Right ventricle myocardium superior (tissue), 1 donor: ENCODE data around the gene GPR18. TPM values are rescaled to one million over a fixed set of nuclear protein-coding genes. Genes with fewer than 3 reads are reported as not detected.

ENCODE experiments used
- ATAC-seq: fragments of 200-7000 bp; cut with Tn5 transposase; one replicate; pipeline ENCODE4 v1.9.1; 2020; ENCODE audit warnings: mild to moderate bottlenecking; ENCODE audit not compliant: poor library complexity
- DNase-seq: peaks from one replicate; pipeline ENCODE4 v3.0.0-alpha.2; 2020
- intact Hi-C: fragments of 100-400 bp; cut with DNase I; formaldehyde crosslinking; loops from one replicate; pipeline ENCODE4 v1.11.2; 2022
- long read RNA-seq: library from polyadenylated mRNA; unstranded; transcript quantifications from one replicate; pipeline ENCODE4 v2.0.0, GENCODE V29; 2021
- total RNA-seq: library from RNA; stranded (reverse); fragmentation: NEBNext Ultra II Directional; extraction: Animal tissue kit (Norgen Biotek cat#: 25700); gene quantifications from one replicate; pipeline ENCODE4 v1.2.1, GENCODE V29; 2021
- donor health status: DM: no; HTN: yes; CAD: no; lungs with severe emphysema.

The GPR18 gene, protein sequence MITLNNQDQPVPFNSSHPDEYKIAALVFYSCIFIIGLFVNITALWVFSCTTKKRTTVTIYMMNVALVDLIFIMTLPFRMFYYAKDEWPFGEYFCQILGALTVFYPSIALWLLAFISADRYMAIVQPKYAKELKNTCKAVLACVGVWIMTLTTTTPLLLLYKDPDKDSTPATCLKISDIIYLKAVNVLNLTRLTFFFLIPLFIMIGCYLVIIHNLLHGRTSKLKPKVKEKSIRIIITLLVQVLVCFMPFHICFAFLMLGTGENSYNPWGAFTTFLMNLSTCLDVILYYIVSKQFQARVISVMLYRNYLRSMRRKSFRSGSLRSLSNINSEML
- not detected for total RNA-seq
- long read RNA-seq = 0 reads

DNA sequence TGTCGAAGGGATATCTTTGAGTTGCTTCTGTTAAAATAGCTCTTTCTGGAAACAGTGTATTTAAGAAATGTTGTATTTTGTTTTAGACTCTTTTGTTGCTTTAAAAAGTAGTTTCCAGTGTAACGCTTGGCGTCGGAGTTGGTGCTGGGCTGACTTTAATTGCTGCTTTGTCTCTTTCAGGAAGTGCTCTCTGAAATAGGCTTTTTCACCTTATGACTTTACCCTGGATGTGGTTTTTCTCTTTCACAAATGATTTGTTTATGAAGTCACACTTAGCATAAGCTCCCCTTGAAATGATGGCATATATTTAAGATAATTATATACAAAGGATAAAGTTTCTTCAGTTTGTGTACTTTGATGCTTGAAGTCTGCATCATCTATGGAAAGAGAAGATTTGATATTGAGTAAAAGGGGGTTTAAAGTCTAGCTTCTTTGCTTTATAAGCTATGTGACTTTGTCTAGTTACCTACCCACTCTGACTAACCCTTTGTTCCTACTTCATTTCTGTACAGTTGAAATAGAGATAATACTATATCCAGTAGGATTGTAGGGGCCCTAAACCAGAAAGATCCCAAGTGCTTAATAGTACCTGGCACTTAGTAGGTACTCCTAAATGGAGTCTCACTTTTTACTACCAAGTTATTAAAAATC, at the start of gene GPR18:
GPR18 (minus strand) TSS at position 170 of the 651 bp plus-strand sequence. CDS start 2,507 bp downstream, outside the sequence.
- ATAC-seq (no peak), DNase-seq (no peak)
- intact Hi-C loops = no loop called here

DNA sequence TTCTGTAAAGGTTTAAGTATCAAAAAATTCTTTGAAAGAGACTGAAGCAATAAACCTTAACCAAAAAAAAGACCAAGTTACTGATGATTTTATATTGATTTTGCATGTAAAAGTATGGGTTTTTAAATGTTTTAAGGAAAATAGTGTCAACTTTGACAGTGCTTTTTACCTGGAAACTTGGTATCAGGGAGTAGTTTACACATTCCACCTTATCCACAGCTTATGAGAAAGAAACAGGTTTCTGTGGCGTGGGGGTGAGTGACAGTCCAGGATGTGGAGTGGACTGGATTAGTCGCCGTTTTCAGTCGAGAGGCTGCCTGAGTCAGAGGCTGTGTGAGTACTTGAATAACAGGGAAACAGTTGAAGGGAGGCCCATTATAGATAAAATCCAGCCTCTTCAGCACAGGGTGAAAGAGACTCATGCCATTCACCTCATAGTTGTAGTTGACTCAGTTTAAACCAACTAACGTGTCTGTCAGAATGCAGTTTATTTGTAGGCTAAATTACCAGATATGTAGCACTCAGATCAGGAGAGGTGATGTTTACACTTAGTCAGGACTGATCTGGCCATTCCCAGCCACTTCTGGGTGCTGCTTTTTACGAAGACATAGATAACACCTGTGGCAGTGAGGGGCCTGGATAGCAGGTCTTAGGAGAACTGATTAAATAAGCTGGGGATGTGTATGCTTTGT, 49.6 kb upstream of the GPR18 start:
- DNase-seq (no peak), ATAC-seq (peak; percentile 19)
- intact Hi-C loops = no loop called here

DNA sequence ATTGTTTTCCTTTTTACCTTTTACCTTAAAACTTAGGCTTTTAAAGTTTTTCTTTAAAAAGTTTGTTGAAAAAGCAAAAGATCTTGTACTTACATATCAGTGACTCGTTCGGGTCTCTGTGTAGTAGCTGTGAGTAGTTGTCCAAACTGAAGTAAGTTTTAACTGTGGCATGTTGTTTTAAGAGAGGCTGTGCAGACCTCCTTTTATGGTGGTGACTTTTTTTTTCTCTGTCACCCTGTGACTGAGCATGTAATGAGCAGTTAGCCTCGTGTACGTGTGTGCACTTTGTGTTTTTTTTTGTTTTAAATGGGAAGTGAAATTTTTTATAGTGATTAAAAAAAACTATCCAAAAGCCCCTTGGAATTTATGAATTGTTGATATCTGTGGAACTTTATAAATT, 49.1 kb upstream of the GPR18 start, which contains the start of gene GPR183:
GPR183 (minus strand) TSS at position 153 of the 400 bp plus-strand sequence. CDS start 11,254 bp downstream, outside the sequence.
- ATAC-seq (peak; percentile 71), DNase-seq (no peak)
- intact Hi-C loops = no loop called here

DNA sequence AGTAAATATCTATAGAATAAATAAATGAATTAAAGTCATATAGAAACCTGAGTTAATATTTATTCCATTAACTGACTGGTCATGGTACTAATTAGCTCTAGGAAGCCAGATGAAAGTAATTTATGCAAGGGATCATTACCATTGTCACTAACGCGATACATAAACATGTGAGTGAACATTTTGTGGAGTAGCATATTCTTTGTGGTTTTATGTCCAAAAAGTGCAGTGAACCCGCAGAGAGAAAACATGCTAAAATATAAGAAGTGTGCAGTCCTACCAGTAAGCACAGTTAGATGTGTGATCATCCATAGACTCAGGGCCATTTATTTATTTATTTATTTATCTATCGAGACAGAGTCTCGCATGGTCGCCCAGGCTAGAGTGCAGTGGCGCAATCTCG, 47.4 kb upstream of the GPR18 start:
- intact Hi-C loops = no loop called here
- no peak for DNase-seq
- no peak for ATAC-seq

DNA sequence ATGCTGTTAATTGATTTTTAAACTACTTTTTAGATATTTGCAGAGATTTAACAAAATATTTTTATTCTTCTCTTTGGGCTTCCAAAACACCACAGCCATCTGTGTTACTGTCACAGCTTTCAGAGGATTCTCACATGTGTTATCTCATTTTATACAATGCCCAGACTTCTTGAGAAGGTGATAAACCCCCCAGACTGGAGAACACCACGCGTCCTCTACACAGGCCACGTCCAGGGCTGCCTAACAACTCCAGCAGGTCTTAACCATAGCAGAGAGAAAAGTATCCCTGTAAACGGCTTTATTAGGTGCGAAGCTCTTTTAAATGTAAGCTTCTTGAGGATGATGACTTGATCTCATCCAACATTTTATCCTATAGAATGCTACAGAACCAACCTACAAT, 47.0 kb upstream of the GPR18 start:
- intact Hi-C loops = no loop called here
- DNase-seq (no peak), ATAC-seq (no peak)

DNA sequence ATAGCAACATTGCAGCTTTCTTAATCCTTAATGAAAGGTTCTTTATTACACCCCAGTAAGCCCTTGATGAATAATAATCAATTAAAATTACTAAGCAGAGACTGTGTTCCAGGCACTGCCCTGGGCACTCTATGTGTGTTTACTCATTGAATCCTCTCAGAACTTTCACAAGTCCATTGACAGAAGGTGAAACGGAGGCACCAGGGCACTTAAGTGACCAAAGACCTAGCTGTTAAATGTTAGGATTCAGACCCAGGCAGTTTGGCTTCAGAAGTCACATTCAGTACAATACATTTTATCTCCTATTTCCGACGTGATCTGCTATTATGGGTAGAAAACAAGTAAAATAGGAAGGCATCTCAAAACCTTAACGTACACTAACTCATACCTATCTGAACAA, 46.4 kb upstream of the GPR18 start:
- DNase-seq (no peak), ATAC-seq (no peak)
- intact Hi-C loops = no loop called here

DNA sequence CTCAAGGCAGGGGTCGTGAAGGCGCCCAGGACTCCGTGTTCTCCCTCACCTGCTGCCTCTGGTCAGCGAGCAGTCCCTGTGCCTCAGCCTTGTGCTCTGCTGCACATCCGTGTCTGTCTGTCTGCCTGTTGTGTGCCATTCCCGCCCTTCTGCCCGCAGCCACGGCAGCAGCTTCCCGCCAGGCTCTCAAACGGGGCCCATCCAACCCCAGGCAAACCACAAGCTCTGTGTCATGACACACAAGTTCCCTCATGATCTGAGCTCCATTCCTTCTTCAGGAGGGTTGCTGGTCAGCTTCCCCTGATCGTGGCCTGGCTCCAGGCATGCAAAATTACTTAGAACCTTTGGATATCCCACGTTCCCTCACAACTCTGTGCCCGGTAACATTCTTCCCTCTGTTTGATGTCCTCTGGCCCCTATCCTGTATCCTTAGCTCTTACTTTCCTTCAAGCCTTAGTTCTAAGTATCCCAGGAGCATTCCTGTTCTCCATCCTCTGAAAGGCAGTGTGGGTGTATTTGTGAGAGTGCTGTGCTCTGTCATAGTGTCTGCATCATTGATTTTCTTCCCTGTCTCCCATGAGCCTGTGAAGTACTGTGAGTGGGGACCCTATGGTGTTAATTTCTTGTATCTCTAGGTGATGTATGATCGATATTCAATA, 45.8 kb upstream of the GPR18 start:
- intact Hi-C loops = no loop called here
- ATAC-seq (peak; percentile 30), DNase-seq (no peak)

DNA sequence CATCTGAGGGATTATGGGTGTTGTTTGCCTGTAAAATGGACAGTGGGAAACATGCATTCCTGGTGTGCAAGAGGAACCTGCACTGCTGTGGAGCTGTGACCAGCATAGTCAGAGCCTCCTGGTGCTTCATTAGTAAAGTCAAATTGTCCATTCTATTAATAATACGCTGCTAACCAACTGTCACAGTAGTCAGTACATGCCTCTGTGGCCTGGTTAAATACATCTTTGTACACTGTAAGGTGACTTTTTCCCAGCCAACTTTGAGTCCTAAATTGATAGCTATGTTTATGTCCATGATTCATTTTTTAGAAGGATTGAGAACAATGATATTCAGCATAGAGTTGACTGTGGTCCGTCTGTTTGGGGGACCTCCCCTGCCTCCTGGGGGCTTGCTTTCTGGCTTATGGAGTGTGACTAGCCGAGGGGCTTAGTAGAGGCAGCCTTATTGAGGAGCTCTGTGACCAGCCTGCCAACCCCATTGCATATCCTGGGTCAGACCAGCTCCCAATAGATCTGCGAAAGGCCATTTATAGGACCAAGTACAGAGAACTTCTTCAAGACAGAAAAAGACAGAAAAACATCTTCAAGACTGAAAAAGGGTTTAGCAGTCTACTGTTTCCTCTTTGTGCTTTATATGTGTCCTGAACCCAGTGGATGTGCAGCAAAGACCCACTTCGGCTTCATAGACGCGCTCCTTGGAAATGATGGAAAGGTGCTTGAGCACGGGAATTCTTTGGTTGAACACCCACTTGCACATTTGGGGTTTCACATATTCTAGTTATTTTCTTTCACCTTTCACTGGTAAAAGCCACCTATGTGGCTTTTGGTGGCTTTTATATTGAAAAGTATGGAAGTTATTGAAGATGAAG, 44.7 kb upstream of the GPR18 start:
- ATAC-seq = no peak
- DNase-seq = no peak
- intact Hi-C loops = no loop called here

DNA sequence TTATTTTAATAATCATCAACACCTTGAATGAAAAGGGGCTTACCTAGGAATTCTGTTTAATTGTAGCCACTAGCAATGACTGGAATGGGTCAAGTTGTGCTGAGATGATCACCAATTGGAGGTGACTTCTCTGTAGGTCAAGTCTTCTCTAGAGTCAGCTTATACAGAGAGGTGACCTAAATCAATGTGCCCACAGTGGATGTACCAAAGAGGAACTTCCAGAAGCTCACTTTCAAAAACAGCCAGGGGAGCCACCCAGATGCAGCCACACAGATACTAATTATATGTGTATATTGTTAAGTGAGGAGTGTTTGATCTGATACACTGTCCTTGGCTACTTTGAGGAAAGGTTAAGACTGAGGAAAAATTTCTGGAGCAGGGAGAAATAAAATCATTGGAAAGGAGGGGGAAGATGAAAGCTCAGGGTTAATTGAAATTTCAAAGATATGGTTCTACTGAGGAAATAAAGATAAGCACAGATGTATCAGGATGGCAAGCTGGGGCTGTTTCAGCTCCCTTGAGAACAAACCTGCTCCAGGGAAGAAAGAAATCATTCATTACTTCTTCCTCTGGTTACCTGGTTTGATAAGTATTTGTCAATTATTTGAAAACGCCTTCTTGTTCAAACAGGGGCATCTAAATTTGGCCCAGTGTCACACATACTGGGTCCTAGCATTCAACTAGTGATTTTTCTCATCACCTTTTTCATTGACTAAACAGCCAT, 43.9 kb upstream of the GPR18 start:
- intact Hi-C loops = no loop called here
- ATAC-seq (no peak), DNase-seq (no peak)

DNA sequence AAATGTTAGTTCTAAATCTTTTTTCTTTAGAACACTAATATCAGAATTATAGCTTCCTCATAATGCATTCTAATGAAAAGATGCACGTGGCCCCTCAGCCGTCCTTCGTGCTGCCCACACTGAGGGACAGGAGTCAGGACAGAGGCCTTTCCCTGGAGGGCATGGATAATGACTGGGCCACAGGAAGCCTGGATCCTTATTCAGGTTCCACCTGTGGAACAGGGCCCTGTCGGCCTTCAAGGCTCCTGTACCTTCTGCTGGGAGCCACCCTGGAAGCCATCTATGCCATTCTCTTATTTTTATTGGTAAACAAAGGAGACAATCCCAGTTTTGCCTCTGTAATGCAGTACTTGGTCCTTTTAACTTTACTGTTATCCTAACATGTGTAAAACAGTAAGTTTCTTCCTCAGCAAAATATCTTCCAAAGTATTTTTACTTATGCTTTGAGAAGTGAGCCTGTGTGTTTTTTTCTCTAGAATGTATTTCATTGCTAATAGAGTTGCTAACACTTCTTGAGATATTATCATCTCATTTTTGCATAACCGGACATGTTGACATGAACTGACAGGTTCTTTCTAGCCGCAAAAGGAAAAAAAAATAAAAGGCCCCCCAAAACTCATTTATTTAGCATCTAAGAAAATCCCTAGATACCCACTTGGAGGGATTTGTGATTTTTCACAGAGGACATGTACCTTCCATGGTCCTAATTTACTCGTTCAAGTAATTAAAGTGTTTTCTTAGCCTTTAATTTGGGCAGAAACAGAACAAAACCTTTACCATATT, 43.1 kb upstream of the GPR18 start:
- no peak for ATAC-seq
- DNase-seq = no peak
- intact Hi-C loops = no loop called here

DNA sequence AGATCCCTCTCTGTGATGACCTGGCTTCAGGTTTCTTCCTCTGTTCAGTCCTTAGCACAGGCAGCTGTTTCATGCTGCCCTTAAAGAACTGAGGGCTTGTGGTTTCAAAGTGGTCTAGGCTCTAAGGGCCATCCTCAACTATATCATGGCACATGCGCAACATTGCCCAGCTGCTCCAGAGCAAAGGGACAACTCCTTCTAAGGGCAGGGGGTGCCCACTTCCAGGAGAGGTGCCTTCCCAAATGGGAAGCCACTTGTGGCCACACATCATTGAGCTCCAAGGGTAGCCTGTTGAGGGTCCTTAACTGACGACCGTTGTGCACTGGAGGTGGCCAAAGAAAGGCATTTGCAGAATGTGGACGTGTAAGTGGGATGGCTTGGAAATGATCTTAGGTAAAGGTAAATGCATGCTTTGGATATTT, 41.8 kb upstream of the GPR18 start:
- no peak for ATAC-seq
- intact Hi-C loops = no loop called here

DNA sequence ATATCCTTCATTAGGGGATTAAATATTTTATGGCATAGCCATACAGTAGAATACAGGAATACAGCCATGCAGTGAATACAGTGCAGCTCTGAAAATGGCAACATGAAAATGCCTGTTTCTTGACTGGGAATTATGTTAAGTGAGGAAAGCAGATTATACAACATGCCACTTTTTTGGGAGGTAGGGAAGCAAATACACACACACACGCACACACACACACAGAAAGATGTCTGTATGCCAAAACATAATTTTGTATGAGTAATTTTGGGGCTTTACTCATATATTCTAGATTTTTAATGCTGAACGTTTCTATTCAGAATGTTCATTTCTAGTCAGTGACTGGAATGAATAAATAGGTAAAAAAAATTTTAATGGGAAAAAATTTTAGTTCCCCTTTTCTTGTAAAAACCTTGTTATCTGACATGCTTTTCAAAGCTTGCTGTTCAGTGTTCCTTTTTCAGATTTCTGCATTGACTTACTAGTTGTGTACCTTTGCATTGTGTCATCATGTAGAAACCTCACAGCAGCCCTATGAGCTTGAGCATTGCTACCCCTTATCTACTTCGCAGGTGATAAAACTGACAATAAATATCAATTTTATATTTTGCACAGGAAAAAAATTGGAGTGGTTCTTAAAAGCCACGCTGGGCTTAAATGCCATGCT, 41.2 kb upstream of the GPR18 start:
- no peak for DNase-seq
- intact Hi-C loops = no loop called here
- ATAC-seq = no peak

More for the DNA sequence above, 41.8 kb upstream of the GPR18 start:
- DNase-seq = no peak

DNA sequence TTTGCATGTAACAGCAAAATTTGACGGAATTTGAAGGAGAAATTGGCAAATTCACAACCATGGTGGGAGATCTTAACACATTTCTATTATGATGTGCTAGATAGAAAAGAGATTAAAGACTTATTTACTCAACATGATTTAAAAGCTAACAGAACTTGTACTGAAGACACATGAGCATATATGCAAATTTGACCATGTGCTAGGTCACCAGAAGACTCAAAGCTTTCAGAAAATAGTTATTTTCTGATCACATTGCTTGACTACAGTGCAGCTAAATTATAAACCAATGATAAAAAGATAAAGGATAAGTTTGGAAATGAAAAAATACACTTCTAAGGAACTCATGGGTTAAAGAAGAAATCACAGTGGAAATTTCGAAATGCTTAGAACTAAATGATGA, 39.9 kb upstream of the GPR18 start:
- ATAC-seq (no peak), DNase-seq (no peak)
- intact Hi-C loops = no loop called here

DNA sequence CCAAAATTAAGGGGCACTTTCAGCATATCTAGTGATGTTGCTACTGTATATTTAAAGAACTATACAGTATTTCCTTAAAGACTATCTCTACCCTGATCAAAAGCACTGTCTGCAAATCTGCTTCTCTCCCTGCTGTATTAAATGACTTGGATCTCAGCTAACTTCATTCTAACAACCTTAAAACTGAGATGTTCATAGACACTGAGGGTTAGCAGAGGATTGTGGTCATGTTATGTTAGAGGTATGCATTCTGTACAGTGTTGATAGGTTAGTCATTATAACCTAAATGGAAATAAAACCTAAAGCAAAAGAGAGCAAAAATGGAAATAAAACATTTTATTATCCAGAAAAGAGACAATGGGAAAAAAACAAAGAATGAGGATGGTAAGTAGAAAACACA, 39.2 kb upstream of the GPR18 start:
- intact Hi-C loops = no loop called here
- no peak for DNase-seq
- ATAC-seq = no peak

DNA sequence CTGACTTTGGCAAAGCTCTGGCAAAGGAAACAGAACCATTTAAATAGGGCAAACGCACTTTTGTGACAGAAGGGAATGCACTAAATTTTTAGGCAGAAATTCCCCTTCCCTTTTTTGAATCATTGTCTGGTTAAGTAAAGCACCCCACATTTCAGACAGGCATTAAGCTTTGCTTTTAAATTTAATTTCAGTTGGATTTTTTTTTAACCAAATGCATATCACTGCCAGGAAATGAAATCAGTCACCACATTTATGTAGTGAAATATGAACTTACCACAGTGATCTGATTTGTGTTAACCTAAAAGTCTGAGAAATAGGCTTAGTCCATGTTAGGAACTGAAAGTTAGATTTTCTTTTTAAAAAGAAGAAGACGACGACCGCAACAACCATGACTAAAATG, 38.2 kb upstream of the GPR18 start:
- ATAC-seq = no peak
- intact Hi-C loops = no loop called here
- no peak for DNase-seq

DNA sequence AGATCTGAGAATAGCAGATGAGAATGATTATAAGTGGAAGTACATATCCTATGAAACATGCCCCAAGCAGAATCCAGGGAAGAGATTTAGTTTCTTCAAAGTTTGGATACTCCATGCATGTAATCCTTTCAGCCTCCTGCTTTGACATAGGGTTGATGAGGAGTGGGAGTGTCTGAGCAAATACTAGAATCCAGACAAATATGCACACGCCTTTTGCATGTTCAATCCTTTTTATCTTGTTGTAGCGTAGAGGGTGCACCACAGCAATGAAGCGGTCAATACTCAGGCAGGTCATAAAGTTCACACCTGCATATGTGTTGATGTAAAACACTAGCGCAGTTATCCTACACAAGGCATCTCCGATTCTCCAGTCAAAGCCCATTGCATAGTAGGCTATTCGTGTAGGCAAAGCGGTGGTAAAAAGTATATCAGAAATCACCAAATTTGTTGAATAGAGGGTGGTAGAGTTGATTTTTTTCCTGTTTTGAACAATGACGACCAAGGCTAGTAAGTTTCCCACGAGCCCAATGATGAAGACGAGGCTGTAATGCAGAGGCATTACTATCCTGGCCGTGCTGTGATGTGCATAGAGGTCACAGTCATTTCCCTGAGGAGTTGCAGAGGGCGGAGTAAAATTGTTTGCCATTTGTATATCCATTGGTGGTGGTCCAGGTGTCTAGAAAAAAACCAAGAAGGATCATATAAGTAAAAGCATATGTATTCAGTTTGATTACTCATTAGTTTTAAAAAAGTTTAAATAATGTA, 37.5 kb upstream of the GPR18 start:
- ATAC-seq = no peak
- intact Hi-C loops = no loop called here
- no peak for DNase-seq
